Measurements from ENCODE around the gene DRC7. TPM values are rescaled to one million over a fixed set of nuclear protein-coding genes. Genes with fewer than 3 reads are reported as not detected.
A peak's percentile ranks its signal among the peaks of the same experiment; 100 is the strongest.

The DRC7 gene
- total RNA-seq, 1 experiment from 2014 or later, result not detected

DNA sequence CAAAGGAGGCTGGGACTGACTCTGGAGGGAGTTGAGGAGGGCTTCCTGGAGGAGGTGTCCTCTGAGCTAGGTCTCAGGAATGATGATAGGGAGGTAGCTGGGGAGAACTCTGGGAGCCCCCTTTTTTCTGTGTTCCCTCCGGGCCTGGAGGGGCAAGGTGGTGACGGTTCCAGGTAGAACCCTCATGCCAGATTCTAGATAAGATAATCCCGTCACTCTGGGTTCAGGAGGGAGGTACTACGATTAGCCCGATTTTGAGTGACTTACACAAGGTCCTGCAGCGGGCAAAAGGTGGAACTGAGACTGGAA is 45.2 kb upstream of the DRC7 start:
- H3K36me3 Mint-ChIP-seq, result no peaks in the 10 kb centered on the region
- DNase-seq (ENCODE audit: low spot score), result no peak
- H3K4me1 Mint-ChIP-seq, result 0 out of 2 replicates have a peak, but pooled peaks cover 3% of the 10 kb centered on the region
- H3K27me3 Mint-ChIP-seq (ENCODE audit: low read depth), result no peaks in the 10 kb centered on the region; the same call in 1 of the 2 replicates
- H3K4me3 Mint-ChIP-seq, result no peak overlapping the region
- TF ChIP-seq FOXP1 (CRISPR knock-in tag; IDR thresholded peaks at IDR 0.05; ENCODE audit: borderline replicate concordance), result no peak
- no peak for TF ChIP-seq NR2C2 (CRISPR knock-in tag; IDR thresholded peaks at IDR 0.05)
- no peak for TF ChIP-seq ZNF416 (CRISPR knock-in tag; IDR thresholded peaks at IDR 0.05)
- TF ChIP-seq CREB1 (CRISPR knock-in tag; IDR thresholded peaks at IDR 0.05), result no peak
- TF ChIP-seq, protein P1, sequence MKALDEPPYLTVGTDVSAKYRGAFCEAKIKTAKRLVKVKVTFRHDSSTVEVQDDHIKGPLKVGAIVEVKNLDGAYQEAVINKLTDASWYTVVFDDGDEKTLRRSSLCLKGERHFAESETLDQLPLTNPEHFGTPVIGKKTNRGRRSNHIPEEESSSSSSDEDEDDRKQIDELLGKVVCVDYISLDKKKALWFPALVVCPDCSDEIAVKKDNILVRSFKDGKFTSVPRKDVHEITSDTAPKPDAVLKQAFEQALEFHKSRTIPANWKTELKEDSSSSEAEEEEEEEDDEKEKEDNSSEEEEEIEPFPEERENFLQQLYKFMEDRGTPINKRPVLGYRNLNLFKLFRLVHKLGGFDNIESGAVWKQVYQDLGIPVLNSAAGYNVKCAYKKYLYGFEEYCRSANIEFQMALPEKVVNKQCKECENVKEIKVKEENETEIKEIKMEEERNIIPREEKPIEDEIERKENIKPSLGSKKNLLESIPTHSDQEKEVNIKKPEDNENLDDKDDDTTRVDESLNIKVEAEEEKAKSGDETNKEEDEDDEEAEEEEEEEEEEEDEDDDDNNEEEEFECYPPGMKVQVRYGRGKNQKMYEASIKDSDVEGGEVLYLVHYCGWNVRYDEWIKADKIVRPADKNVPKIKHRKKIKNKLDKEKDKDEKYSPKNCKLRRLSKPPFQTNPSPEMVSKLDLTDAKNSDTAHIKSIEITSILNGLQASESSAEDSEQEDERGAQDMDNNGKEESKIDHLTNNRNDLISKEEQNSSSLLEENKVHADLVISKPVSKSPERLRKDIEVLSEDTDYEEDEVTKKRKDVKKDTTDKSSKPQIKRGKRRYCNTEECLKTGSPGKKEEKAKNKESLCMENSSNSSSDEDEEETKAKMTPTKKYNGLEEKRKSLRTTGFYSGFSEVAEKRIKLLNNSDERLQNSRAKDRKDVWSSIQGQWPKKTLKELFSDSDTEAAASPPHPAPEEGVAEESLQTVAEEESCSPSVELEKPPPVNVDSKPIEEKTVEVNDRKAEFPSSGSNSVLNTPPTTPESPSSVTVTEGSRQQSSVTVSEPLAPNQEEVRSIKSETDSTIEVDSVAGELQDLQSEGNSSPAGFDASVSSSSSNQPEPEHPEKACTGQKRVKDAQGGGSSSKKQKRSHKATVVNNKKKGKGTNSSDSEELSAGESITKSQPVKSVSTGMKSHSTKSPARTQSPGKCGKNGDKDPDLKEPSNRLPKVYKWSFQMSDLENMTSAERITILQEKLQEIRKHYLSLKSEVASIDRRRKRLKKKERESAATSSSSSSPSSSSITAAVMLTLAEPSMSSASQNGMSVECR (CRISPR knock-in tag; IDR thresholded peaks at IDR 0.05; ENCODE audit: borderline replicate concordance), result no peak
- no peak for TF ChIP-seq TCF7 (CRISPR knock-in tag; IDR thresholded peaks at IDR 0.05; ENCODE audit: low read depth)
- TF ChIP-seq, protein P2, sequence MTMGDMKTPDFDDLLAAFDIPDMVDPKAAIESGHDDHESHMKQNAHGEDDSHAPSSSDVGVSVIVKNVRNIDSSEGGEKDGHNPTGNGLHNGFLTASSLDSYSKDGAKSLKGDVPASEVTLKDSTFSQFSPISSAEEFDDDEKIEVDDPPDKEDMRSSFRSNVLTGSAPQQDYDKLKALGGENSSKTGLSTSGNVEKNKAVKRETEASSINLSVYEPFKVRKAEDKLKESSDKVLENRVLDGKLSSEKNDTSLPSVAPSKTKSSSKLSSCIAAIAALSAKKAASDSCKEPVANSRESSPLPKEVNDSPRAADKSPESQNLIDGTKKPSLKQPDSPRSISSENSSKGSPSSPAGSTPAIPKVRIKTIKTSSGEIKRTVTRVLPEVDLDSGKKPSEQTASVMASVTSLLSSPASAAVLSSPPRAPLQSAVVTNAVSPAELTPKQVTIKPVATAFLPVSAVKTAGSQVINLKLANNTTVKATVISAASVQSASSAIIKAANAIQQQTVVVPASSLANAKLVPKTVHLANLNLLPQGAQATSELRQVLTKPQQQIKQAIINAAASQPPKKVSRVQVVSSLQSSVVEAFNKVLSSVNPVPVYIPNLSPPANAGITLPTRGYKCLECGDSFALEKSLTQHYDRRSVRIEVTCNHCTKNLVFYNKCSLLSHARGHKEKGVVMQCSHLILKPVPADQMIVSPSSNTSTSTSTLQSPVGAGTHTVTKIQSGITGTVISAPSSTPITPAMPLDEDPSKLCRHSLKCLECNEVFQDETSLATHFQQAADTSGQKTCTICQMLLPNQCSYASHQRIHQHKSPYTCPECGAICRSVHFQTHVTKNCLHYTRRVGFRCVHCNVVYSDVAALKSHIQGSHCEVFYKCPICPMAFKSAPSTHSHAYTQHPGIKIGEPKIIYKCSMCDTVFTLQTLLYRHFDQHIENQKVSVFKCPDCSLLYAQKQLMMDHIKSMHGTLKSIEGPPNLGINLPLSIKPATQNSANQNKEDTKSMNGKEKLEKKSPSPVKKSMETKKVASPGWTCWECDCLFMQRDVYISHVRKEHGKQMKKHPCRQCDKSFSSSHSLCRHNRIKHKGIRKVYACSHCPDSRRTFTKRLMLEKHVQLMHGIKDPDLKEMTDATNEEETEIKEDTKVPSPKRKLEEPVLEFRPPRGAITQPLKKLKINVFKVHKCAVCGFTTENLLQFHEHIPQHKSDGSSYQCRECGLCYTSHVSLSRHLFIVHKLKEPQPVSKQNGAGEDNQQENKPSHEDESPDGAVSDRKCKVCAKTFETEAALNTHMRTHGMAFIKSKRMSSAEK (CRISPR knock-in tag; IDR thresholded peaks at IDR 0.05; ENCODE audit: borderline replicate concordance), result no peak
- no peak for TF ChIP-seq SP1 (CRISPR knock-in tag; conservative IDR thresholded peaks at IDR 0.05)
- no peaks in the 10 kb centered on the region for H3K9me3 Mint-ChIP-seq
- CTCF ChIA-PET, result interaction anchor here (0.6 to 5.5 kb wide), 25 partner anchors 10 to 369 kb away, joined by 3 to 53 read pairs (median 6); partner anchors contain the start of genes ADGRG1, ADGRG3 and KATNB1
- ATAC-seq, result no peak
- POLR2A ChIA-PET, result no interaction called here
- H3K27ac Mint-ChIP-seq, result 0 out of 2 replicates have a peak overlapping the region, but pooled peaks have one; percentile 53

DNA sequence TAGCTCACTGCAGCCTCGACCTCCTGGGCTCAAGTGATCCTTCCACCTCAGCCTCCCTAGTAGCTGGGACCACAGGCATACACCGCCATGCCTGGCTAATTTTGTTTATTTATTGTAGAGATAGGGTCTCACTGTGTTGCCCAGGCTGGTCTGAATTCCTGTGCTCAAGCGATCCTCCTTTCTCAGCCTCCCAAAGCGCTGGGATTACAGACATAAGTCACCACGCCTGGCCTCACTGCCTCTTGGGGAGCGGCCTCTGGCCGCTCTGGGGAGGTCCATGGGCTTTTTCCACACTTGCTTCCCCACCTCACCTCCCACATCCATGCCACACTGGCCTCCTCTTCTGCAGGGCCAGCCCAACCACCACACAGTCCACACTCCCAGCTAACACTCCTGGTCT is 44.8 kb upstream of the DRC7 start:
- TF ChIP-seq, protein P3, sequence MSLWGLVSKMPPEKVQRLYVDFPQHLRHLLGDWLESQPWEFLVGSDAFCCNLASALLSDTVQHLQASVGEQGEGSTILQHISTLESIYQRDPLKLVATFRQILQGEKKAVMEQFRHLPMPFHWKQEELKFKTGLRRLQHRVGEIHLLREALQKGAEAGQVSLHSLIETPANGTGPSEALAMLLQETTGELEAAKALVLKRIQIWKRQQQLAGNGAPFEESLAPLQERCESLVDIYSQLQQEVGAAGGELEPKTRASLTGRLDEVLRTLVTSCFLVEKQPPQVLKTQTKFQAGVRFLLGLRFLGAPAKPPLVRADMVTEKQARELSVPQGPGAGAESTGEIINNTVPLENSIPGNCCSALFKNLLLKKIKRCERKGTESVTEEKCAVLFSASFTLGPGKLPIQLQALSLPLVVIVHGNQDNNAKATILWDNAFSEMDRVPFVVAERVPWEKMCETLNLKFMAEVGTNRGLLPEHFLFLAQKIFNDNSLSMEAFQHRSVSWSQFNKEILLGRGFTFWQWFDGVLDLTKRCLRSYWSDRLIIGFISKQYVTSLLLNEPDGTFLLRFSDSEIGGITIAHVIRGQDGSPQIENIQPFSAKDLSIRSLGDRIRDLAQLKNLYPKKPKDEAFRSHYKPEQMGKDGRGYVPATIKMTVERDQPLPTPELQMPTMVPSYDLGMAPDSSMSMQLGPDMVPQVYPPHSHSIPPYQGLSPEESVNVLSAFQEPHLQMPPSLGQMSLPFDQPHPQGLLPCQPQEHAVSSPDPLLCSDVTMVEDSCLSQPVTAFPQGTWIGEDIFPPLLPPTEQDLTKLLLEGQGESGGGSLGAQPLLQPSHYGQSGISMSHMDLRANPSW (CRISPR knock-in tag; conservative IDR thresholded peaks at IDR 0.05; ENCODE audit: low read depth), result no peak
- TF ChIP-seq SMAD3 (CRISPR knock-in tag; IDR thresholded peaks at IDR 0.05; ENCODE audit: borderline replicate concordance), result no peak
- TF ChIP-seq OVOL2 (CRISPR knock-in tag; IDR thresholded peaks at IDR 0.05; ENCODE audit: borderline replicate concordance), result no peak
- no peak for TF ChIP-seq NFE2L1 (CRISPR knock-in tag; IDR thresholded peaks at IDR 0.05)
- TF ChIP-seq, protein P4, sequence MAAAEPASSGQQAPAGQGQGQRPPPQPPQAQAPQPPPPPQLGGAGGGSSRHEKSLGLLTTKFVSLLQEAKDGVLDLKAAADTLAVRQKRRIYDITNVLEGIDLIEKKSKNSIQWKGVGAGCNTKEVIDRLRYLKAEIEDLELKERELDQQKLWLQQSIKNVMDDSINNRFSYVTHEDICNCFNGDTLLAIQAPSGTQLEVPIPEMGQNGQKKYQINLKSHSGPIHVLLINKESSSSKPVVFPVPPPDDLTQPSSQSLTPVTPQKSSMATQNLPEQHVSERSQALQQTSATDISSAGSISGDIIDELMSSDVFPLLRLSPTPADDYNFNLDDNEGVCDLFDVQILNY (CRISPR knock-in tag; IDR thresholded peaks at IDR 0.05), result no peak
- TF ChIP-seq, protein P5, sequence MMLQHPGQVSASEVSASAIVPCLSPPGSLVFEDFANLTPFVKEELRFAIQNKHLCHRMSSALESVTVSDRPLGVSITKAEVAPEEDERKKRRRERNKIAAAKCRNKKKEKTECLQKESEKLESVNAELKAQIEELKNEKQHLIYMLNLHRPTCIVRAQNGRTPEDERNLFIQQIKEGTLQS (CRISPR knock-in tag; conservative IDR thresholded peaks at IDR 0.05), result no peak
- no peak for TF ChIP-seq EMX1 (CRISPR knock-in tag; IDR thresholded peaks at IDR 0.05)
- Mint-ChIP-seq H3K27me3 (ENCODE audit: low read depth) (no peaks in the 10 kb centered on the region; the same call in 1 of the 2 replicates), H3K4me3 (no peak overlapping the region), H3K9me3 (no peaks in the 10 kb centered on the region), H3K27ac (no peak overlapping the region), H3K4me1 (0 out of 2 replicates have a peak, but pooled peaks cover 3% of the 10 kb centered on the region), H3K36me3 (no peaks in the 10 kb centered on the region)
- POLR2A ChIA-PET, result no interaction called here
- CTCF ChIA-PET, result interaction anchor here (0.6 to 5.5 kb wide), 24 partner anchors 9 to 369 kb away, joined by 3 to 53 read pairs (median 6); partner anchors contain the start of genes ADGRG1, ADGRG3 and KATNB1
- no peak for DNase-seq (ENCODE audit: low spot score)
- ATAC-seq, result no peak

Measured in WTC11 (cell line).